Activated gamma-delta T cell treated with anti-CD3 and anti-CD28 coated beads, Interleukin-2, amount 50 U/mL, for 16 hours (primary cell): ENCODE results near the gene MLANA.
A peak's percentile ranks its signal among the peaks of the same experiment; 100 is the strongest.
"Not testable (repeated sequence)": the region's sequence is repeated elsewhere in the genome, so short reads cannot be mapped to it uniquely, and the experiment has no call there.

ENCODE experiments used
- DNase-seq: peaks from one replicate; pipeline ENCODE4 v3.0.0-alpha.2; 2020; ENCODE audit warnings: low read depth

MLANA gene

DNA sequence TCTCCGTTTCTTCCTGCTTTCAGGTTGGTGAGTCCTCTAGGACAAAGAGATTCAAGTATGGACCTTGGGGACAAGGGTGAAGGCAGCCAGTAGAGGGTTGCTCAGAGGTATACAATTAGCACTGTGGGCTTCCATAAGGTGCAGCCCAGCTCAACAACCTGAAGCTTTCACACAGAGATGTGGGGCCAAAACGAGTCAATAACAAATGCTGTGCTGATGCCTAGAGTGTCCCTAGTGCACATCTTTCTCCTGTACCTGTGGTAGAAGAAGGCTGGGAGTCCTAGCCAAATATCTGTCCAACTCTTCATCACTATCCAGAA lies 20.7 kb upstream of the MLANA start:
- no peak for DNase-seq

DNA sequence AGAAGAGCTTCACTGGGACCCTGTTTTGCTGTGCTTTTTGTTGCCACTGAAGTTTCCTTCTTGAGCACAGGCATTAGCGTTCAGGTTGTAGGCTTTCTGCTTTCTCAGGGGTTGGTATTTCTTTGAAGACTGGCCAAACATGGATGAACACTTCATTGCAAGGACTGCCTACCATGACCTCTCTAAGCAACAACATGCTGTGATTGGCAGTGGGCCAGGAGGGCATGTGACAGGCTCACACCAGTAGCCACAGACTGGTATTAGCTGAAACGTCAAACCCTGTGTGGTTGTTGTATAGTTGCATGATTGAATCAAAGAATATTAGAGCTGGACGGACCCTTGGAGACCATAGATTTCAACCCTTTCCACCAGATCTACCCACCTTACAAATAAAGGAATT lies 20.0 kb upstream of the MLANA start:
- DNase-seq = no peak

DNA sequence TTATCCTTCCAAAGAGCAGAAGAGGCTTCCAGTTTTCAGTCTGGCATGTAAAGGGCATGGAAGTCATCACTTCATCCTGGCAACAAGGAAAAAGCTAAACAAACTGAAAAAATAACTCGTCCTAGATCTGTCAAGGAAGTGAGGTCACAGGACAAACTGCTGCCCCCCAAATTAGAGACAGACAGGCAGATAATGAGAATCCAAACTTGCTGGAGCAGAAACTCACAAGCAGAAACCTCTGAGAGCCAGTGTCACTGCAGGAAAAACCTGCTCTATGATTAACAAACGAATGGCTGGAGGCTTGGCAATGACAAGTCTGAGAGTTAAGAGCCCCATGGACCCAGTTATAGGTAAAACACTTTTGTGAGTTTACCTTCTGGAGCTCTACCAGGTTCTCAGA lies 18.9 kb upstream of the MLANA start:
- no peak for DNase-seq

DNA sequence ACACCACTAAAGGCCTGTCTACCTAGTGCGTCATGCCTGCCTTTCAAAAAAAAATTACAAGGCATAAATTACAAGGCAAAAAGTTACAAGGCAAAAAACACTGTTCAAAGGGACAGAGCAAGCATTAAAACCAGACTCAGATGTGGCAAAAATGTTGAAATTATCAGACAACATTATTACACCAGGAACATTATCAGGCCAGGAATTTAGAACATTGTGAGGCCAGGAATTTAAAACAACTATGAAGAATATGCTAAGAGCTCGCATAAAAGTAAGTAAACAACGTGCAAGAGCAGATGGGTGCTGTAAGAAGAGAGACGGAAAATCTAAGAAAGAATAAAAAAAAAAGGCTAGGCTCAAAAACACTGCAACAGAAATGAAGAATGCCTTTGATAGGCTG lies 18.2 kb upstream of the MLANA start:
- no peak for DNase-seq

DNA sequence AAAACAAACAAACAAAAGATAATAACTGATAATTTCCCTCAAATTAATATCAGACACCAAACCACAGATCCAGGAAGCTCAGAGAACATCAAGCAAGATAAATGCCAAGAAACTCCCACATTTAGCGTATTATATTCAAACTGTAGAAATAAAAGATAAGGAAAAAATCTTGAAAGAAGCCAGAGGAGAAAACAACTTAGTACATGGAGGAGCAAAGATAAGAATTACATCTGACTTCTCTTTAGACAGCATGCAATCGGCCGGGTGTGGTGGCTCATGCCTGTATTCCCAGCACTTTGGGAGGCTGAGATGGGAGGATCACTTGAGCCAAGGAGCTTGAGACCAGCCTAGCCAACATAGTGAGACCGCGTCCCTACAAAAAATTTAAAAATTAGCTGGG lies 17.2 kb upstream of the MLANA start:
- no peak for DNase-seq

DNA sequence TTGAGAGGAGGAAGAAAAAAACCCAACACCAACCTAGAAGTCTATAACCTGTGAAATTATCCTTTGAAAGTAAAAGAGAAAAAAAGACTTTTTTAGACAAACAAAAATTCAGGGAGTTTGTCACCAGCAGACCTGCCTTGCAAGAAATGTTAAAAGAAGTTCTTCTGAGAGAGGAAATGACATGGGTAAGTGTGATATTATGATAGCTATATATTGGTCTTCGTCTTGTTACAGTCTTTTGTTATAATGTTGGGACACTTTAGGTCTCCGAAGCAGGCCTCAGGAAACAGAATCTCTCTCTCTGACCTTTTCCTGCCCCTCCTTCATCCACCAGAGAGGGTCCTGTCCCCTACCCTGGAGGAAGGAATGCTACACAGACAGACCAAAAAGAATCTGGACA lies 16.6 kb upstream of the MLANA start:
- no peak for DNase-seq

DNA sequence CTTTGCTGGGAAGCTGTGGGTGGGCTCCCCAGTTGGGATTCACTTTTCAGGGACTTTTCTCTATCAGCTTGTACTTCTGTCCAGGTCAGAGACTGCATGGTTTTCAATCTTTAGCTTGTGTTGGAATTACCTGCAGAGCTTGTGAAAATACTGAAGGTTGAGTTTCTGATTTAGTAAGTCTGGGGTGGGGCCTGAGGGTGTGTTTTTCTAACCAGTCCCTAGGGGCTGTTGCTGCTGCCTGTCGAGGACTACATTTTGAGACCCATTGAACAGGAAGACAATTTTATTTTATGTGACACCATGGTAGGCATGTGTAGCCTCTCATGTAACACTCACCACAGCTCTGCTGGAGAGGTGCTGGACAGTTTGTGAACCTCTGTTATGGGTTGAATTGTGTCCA lies 14.7 kb upstream of the MLANA start:
- no peak for DNase-seq

DNA sequence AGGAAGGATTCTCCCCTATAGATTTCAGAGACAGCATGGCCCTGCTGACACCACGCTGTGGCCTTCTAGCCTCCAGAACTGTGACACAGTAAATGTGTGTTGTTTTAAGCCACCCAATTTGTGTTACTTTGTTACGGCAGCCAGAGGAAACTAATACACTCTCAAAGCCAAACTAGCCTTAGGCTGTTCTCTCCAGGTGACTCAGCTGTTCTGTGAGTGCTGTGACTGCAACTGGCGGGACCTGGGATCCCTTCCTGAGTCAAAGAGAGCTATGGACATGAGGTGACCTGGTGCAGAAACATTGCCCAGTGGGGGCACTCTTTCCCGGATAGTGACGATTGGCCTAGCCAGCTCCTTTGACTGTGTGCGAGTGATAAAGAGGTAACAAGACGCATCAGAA lies 14.0 kb upstream of the MLANA start:
- no peak for DNase-seq

DNA sequence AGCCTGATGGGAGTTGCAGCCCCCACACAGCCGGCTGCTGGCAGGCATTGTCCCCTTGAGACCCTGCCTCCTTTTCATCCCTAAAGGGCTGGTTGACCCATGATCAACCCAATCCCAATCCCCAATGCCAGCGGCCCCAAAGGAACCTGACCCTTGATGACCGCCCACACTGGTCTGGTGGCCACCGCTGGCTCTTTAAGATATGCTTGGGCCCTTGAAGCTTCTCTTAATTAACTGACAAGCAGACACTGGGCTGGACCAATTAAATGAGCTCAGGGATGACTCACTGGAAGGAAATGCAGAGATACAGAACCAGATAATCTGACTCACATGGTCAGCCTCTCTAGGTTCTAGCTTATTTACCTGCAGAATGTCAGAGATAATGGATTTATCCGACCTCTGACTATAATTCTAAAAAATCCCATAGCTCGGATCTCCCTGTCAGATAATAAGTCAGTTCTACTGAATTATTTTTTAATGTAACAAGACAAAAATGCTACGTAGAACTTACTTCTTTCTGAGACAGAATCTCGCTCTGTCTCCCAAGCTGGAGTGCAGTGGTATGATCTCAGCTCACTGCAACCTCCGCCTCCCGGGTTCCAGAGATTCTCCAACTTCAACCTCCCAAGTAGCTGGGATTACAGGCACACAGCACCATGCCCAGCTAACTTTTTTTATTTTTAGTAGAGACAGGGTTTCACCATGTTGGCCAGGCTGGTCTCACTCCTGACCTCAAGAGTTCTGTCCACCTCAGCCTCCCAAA lies 11.1 kb upstream of the MLANA start:
- DNase-seq = no peak

DNA sequence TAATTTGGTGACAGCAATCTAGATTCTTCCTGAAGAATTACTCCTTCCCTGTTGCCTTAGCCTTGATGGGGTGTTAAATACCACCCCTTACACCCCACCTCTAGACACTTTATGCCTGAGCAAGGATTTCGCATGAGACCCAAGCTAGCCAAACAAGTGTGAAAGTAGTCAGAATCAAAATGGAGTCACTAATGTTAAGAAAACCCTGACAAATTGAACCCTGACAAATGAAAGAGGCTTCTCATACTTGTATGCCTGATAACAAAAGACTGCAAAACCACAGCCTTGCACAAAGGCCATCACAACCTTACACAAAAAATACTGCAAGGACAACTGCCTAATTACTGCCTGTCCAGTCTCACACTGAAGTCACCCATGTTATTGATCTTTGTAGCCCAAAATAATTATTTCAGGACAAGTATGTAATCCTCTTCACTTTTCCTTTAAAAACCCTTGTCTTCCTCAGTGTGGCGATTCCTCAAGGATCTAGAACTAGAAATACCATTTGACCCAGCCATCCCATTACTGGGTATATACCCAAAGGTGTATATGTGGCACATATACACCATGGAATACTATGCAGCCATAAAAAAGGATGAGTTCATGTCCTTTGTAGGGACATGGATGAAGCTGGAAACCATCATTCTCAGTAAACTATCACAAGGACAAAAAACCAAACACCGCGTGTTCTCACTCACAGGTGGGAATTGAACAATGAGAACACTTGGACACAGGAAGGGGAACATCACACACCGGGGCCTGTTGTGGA lies 8.3 kb upstream of the MLANA start:
- DNase-seq = not testable (repeated sequence)

DNA sequence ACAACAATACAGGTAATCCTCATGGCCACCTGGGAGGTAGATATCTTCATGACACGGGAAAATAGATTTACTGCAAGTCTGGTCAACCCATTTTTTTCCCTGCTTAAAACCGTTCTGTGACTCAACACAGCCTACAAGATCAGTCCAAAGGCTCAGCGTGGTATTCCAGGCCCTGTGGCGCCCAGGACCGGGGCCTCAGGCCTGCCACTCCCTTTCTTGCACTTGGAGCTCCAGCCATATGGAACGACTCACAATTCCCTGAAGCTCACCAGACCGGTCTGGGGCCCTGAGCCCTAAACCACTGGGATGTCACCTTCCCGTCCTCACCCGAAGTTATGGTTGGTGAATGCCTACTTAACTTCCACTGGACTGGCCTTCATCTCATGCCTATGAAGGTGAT lies 6.5 kb upstream of the MLANA start:
- no peak for DNase-seq

DNA sequence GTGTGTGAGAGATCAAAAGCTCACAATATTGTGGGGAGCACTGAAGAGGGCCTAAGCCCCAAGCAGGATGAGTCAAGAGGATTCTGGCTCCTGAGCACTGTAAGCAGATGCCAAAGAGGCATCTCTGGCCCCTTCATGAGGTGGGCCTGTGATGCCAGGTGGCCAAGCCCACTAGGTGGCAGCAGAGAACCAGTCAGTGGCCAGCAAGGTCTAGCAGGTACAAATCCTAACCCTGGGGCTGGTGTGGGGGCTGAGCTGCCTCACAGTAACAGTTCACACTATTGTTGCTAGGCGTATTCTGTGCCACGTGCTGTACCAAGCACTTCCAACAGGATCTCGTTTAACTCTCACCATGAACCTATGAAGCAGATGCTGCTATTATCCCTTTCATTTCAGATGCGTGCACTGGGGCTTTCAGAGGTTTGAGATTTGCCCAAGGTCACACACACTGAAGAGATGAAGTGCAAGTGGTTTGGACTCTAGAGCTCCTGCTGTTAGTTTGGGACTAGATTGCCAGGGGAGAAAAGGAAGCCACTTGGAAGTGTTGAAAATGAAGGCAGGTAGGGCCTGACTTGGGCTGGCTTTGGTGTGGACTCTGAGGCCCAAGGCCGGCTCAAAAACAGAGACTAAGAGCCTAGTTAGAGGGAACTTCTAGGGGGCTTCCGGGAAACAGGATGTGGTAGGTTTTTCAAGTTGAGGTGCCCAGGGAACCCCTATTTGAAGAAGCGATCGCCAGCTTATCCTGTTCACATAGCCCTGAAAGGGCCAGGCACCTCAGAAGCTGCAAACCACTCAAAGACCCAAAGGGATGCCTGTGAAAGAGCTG lies 4.4 kb upstream of the MLANA start:
- peak; percentile 75 for DNase-seq

DNA sequence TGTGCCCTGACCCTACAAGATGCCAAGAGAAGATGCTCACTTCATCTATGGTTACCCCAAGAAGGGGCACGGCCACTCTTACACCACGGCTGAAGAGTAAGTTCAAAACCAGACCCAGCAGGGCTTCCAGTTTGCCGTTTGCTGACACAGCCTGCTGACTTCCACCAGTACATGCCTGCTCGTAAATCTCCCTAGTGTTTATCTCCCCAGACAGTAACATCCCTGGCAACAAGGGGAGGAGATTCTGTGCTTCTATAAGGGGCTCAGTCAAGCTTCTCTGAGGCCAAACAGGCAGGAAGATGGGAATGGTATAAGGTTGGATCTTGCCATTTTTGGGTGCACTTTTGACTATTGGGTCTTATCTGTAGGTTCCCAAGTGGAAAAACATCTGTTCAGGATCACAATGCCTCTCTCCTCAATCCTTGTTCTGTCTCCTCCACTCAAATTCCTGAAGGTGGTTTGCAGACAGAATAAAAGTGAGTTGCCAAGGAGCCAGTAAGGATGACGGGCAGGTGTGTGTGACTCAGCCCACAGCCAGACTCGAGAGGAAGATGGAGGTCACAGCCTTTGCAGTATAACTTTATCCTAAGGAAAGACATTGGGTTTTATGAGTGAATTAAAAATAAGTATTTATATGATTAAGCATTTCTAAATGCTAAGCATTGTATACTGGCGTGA lies 1.9 kb downstream of the MLANA start:
- no peak for DNase-seq

DNA sequence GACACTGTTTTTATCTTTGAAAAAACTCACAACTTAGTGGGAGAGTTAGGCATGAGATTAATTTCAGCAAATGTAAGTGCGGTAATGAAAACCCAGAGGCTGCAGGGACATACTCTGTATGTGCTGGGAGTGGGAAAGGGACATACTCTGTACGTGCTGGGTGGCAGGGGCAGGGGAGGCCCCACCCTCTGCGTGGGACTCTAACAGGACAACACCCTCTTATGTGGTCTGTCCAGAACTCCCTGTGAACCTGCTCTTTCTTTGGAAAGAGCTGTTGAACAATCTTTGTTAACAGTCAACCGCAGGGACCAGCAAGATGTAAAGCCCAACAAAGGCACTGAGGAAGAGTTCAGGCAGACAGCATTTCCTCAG lies 2.4 kb downstream of the MLANA start:
- no peak for DNase-seq

DNA sequence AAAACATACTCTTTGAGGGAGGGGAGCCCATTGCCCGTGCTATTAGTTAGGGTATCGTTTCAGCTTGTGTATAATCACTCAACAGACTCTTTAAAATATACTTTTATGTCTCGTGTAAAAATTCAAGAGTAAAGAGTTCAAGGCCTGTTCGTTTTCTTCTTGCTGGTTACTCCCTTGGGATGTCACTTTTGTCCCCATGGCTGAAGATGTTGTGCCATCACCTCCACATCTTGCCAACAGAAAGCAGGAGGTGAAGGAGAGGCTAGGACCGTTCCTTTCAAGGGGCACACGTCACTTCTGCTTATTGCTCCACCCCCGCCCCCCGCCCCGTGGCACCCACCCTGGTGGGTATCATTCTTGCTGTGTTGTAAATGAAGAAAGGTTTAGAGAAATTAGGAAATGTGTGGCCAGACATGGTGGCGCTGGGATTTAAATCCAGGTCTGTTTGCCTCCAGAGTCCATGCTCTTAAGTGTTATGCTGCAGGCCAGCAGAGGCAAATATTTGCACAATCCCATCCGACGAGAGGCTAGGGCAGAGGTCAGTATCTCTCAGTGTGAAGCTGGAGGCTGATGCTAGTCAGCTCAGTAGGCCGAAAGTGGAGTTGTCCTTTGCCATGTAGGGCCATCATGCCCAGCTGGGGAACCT lies 3.0 kb downstream of the MLANA start:
- DNase-seq = no peak

DNA sequence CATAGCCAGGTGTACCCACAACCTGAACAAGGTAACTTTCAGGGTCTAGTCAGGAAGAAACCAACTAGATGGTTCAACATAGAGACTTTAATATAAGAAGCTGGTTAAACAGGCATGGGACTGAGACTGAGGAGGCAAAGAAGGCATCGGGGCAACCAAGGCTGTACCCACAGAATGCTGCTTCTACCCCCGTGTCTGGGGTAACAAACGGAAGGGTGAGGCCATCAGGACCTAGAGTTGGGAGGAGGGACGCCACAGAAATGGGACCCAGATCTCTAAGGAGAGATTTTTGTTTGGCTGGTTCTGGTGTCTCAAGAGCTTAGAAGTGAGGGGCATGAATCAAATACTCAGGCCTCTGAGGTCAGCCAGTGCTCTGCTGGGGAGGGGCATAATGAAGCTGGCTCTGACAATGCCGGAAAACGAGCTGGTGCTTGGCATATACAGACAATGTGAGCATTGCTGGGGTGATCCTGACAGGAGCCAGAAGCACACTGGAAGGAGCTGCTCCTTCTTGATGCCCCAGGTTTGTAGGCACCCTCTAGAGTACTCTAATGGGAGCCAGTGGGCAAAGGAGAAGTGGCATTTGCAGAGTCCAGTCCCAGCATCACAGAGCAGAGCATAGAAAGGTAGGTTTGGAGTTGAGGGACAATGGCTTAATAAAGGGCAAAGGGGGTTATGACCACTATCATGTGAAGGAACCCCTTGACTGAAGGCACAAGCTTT lies 3.7 kb downstream of the MLANA start:
- DNase-seq = no peak

DNA sequence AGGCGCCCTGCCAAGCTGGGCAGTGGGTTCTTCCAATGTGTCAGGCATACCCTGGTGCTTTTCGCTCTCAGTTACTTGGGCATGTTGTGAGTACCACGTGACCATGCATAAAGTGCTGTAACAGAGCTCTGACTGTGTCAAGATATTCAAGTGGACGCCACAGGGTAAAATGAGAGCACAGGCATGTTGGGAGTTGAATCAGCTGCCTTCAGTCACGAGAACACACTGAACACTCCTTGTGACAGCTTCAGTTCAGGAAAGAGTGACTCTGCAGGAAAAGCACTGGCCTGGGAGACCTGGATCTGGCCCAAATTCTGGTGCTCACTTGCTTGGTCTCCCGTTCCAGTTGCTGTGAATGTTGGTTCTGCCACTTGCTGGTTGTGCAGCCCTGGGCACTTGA lies 5.1 kb downstream of the MLANA start:
- DNase-seq = no peak

DNA sequence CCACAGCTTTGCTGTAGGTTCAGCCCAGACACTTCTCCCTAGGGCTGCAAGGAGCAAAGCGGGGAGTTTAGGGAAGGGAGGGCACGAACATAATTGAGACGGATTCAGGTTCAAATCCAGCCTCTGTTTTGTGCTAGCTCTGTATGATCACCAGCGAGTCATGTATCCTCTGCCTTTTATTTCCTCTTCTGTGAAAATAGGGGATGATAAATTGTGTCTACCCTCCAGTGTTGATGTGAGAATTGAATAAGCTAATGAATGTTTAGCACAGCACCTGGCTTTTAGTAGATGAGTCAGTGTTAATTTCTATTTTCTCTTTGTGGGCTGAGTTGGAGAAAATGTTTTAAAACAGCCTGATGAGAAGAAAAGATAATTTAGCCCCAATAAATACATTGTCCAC lies 6.2 kb downstream of the MLANA start:
- no peak for DNase-seq

DNA sequence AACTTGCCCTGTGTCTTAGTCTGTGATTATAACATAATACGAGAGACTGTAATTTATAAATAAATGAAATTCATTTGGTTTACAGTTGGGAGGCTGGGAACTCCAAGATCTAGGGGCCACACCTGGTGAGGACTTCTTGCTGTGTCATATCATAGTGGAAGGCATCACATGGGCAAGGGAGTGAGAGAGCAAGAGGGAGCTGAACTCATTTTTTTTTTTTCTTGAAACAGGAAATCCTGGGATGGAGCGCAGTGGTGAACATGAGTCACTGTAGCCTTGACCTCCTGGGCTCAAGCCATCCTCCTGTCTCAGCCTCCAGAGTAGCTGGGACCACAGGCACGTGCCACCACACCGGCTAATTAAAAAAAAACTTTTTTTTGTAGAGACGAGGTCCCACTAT lies 7.2 kb downstream of the MLANA start:
- DNase-seq = no peak

DNA sequence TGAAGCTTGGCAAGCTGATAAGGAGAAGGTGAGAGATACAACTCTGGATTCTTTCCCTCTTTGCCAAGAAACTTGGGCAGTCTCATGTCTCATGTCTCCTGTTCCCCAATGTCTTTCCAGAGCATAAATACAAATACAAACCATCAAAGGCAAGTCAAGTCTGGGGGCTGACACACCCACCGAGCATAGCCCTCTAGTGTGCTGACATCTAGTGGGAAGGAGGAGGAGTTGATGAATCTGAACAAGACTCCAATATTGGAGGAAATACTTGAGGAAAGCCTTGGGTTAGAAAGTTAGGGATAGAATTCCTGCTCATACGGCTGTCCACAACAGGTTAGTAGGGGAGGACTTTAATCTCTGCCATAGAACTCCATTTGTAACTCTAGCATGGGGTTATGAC lies 8.6 kb downstream of the MLANA start:
- no peak for DNase-seq

DNA sequence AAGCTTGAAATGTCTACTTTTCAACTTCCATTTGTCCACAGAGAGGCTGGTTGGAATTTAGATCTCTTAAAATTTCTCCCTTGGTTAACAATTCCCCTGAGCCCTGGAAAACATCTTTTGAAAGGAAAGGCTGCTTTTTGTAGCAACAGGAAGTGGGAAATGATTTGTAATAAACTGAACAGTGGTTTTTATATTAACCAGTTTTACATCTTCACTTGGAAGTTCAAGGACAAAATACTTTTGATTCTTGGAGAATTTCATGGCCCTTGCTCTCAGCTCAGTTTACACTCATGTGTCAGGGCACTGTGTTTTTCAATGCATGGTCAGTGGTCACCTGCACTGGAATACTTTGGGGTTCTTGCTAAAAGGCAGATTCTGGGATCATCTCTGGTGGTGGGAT lies 9.9 kb downstream of the MLANA start:
- DNase-seq = no peak
